ENCODE measurements around the gene CBX5.
"Not testable (repeated sequence)": the region's sequence is repeated elsewhere in the genome, so short reads cannot be mapped to it uniquely, and the experiment has no call there.

CBX5 gene

DNA sequence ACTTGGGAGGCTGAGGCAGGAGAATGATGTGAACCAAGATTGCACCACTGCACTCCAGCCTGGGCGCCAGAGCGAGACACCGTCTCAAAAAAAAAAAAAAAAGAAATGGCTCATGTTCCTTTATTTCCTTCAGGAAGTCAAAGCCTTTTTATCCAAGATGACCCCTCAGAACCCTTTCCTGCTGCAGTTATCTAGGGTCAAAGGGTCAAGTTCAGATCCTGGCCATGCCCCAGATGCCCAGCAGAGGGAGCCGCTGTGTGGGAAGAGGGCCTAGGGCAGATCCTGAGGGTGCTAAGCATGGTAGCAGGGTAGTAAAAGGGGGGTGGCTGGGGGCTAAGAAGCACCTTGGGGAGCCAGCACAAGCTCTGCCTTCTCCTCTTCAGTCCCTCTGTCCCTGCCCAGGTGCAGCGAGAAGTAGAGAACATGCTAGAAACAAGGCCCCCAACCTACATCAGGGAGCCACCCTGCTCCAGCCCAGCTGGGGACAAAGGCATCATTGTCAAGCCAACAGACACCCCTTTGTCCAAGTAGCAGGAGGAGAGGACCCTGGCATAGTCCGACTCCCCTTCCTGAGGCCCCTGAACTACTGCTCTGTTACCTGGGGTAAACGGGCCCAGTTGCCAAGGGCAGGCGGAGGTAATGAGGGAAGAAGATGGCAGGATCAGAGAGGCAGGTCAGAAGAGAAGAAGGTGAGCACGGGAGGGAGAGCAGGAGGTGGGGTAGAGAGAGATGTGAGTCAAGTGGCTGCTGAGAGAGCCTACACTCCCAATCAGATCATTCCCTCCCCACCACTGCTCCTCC lies 14.4 kb upstream of the CBX5 start:
- DNase-seq (ENCODE audit: low read depth, low spot score), result no peak

DNA sequence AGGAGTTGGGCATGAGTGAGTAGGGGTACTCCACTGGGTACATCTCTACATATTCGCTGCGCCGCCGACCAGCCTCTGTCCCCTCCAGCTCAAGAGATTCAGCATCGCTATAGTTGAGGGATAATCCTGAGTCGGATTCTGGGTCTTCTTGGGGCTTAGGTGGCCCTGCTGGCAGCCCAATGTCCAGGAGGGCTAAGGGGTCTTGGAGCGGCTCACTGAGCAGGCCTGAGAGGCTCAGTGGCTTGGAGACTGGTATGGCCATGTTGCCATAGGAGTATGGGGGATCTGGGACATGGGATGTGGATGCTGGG lies 13.0 kb upstream of the CBX5 start:
- DNase-seq (ENCODE audit: low read depth, low spot score), result no peak

DNA sequence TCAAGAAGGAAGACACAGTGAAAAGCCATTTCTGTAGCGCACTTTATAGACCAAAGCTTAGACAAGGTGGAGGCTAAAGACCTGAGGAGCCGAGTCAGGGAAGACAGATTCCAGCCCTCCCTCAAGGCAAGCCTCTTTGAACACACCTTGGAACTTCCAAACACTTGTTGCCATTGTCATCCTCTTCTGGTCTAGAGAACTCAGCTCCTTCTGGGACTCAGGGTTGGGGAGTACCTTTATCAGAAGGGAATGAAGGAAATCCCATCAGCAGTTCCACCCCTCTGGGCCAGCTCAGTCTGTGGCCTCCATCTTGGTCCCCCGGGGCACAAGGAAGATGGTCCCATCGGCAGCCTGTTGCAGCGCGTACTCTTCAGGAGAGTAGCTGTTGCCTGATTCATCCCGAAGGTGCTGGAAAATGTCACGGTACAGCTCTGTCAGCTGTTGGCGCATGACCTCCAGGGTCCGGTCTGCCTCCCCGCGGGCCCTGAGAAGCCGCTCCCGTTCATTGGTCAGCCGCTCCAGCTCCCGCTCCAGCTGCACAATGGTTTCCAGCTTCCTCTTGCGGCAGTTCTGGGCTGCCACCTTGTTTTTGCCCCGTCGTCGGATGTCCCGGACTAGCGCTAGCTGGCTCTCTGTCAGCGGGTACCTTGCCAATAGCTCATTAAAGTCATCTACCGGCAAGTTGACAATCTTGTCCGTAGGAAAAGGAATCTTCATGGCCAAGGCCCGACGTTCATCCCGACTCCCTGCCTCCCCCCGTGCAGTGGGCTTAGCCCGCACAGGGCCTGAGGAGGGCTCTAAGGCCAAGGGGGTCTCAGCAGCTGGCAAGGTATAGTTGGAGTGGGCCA lies 12.4 kb upstream of the CBX5 start:
- DNase-seq (ENCODE audit: low read depth, low spot score), result no peak

DNA sequence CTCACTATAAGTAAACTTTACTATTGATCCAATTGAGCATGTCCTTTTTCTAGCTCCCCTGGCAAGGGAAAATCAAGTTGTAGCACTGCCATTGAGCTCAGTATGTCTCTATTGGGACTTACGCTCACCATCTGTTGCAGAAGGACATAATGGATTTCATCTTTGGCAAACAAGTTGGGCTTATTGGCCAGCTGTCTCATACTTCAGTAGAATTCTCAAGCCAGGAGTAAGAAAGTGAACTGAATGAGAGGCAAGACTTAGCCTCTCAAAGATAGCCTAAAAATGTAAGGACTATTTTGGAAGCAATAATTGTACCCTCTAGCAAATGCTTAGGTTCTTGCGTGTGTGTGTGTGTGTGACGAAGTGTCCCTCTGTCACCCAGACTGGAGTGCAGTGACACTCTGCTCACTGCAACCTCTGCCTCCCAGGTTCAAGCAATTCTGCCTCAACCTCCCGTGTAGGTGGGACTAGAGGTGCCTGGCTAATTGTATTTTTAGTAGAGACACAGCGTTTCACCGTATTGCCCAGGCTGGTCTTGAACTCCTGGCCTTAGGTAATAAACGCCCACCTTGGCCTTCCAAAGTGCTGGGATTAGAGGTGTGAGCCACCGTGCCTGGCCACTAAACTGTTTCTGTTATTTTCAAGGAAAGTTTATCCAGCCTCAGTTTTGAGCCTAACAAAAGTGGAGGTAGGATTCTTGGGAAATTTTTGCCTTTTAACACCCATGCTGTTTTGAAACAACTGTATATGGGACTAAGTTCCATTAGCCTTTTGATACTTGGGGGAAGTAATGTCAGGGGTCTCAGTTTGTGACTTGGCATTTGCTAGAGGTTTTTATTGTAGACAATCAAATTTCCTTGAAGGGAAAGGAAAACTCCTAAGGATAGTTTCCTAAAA lies 7.6 kb upstream of the CBX5 start:
- DNase-seq (ENCODE audit: low read depth, low spot score), result no peak

DNA sequence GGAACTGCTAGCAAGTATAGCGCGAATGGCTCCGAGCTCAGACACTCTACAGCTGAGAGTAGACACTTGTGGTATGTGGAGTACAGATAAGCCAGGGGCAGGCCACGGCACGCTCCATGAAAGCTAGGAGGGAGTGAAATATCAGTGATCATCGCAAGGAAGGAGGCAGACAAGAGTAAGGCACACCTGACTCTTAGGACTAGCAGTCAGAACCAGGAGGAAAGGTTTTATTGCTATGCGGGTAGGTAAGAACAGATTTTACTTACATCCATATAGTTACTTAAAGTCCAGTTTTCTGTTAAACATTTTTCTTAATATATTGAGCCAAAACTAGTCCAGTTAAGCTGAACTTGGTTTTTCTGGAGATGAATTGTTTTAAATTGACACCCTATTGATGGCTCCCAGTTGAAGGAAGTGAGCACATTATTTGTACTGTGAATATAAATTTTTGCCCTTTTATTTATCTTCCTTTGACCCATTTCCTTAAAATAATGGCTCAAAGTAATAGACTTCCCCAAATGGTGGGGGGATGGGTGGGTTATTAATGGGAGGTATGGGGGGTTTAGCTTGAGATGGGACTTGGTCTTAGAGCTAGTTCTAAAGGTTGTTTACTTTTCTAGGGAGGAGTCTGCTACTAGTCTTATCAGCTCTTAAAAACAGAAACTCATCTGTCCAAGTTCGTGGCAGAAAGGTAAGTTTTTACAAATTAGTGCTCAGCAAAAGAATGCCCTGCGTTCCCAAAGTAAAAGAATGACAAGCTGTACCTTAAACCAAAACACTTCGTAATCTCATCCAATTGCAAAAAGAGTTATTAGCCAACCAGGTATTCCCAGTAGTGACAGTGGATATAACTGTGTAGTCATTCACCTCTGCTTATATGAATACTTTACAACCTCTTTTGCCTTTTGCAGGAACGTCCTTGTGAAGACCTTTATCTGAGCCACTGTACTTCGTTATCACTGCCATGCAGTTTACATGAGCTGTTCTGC lies 6.4 kb upstream of the CBX5 start:
- no peak for DNase-seq (ENCODE audit: low read depth, low spot score)

DNA sequence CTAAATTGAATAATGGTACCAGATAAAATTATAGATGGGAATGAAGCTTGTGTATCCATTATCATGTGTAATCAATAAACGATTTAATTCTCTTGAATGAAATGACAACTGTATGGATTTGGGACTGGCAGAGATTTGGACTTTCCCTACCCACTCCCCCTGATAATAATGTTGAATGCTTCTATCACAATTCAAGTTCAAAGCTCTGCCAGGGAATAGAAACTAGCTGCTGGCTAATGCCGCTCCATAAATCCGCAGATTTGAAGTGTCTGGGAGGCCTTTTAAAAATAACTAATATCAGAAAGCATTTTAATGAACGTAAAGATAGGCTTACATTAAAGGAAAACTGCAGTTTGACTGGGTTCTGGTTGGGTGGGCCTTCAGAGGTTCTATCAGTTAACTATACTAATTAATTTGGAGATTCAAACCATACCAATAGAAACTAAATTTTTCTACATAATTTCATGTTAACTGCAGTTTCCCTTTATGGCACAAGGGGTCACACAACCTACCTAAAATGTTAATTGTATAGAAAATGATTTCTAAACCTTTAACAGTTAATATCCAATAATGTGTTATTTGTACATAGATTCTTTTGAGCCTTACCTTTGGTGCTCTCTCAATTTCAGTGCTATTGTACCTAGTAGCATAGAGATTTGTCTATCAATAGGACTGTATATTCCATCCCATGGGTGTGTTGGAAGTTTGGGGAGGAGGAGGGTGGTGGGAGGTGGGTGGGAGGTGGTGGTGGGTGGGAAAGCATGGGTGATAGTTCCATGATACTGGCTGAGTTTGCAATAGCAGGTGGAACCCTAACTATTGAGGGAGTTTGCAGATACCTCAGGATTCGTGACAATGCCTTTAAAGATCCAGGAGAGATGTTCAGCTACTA lies 5.5 kb upstream of the CBX5 start:
- DNase-seq (ENCODE audit: low read depth, low spot score), result no peak

DNA sequence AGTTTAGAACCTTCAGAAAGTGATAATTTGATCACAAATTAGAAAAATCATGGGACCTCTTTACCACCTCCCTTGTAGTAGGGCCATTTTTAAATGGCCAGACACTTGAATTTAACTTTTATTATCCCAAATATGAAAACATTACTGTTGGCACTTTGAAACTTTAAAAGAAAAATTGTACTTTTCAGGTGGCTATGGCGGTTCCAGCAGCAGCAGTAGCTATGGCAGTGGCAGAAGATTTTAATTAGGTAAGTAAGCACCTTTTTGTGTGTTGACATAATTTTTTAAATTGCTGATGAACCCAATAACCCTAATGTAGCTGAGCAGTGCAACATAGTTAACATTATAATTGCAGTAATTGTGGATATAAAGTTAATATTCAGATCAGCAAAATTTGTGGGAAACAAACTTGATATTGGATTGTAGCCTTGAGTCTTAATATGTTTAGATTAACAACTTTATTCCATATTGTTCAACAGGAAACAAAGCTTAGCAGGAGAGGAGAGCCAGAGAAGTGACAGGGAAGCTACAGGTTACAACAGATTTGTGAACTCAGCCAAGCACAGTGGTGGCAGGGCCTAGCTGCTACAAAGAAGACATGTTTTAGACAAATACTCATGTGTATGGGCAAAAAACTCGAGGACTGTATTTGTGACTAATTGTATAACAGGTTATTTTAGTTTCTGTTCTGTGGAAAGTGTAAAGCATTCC lies 4.3 kb upstream of the CBX5 start:
- DNase-seq (ENCODE audit: low read depth, low spot score), result not testable (repeated sequence)

DNA sequence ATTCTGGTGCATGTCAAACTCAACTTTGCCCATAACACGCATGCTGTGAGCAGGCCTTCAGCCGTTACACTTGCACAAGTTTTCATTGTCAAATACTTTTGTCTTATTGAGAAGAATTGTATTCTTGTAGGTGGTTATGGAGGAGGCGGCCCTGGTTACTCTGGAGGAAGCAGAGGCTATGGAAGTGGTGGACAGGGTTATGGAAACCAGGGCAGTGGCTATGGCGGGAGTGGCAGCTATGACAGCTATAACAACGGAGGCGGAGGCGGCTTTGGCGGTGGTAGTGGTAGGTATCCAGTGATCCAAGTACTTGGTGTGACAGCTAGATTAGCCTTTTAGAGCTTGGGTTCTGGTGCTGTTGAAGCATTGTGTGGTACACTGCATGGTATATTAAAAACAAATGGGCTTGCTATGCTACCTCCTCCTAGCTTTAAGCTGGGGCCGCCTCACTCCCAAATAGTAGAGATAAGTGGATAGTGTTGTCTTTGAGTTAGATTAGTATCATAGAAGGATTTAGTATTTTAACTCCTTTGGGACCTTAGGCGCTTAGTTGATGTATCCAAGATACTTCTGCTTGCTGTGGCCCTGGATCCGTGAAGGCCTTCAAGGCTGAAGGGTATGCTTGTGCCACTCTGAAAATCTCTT lies 3.1 kb upstream of the CBX5 start:
- DNase-seq (ENCODE audit: low read depth, low spot score), result no peak

DNA sequence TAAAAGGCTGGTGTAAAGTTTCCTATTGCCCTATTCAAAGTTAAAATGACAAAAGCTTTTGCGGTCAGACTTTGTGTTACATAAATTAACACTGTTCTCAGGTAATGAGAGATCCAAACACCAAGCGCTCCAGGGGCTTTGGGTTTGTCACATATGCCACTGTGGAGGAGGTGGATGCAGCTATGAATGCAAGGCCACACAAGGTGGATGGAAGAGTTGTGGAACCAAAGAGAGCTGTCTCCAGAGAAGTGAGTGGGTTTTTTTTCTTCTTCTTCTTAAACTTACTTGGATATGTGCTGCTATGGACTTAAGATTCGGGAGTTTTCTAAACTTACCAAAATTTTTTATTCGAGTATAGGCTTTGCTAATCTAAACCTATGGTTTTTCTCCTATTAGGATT lies 1.8 kb upstream of the CBX5 start:
- not testable (repeated sequence) for DNase-seq (ENCODE audit: low read depth, low spot score)

DNA sequence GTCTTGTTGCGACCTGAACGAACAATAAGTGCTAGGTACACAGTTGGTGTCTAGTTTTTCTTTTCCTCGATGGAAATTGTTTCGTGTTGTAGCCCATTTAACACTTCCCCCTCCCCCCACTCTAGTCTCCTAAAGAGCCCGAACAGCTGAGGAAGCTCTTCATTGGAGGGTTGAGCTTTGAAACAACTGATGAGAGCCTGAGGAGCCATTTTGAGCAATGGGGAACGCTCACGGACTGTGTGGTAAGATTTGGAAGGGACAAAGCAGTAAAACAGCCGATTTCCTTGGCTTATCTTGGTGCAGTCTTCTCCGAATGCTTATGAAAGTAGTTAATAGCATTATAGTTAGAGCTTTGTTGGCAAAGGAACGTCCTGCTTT lies 1.3 kb upstream of the CBX5 start:
- not testable (repeated sequence) for DNase-seq (ENCODE audit: low read depth, low spot score)

DNA sequence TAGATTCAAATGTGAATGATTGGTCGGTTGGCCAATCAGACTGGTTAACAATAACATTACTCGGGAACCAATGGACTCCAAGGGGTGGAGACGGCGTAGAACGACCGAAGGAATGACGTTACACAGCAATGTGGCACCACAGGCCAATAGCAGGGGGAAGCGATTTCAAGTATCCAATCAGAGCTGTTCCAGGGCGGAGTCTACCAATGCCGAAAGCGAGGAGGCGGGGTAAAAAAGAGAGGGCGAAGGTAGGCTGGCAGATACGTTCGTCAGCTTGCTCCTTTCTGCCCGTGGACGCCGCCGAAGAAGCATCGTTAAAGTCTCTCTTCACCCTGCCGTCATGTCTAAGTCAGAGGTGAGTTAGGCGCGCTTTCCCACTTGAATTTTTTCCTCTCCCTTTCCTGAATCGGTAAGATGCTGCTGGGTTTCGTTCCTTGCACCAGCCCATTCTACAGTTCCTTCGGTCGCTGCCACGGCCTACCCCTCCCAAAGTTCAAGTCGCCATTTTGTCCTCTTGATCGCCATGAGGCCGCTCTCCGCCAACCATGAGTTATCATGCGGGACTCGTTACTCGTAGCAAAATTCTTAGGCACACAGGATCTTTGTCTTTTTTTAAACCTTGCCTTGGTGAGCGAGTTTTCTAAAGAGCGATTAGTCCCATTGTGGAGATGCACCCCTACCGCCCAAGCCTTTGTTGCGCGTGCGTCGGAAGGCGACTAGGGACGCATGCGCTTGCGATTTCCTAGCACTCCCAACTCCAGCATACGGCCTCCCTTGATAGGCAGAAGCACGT lies 742 bp upstream of the CBX5 start, which contains the start of gene HNRNPA1:
Gene HNRNPA1, plus strand, starts transcription at position 259 of the 793 bp plus-strand sequence. Its CDS starts 82 bp downstream, at position 341.
- peak; percentile 99 for DNase-seq (ENCODE audit: low read depth, low spot score)

DNA sequence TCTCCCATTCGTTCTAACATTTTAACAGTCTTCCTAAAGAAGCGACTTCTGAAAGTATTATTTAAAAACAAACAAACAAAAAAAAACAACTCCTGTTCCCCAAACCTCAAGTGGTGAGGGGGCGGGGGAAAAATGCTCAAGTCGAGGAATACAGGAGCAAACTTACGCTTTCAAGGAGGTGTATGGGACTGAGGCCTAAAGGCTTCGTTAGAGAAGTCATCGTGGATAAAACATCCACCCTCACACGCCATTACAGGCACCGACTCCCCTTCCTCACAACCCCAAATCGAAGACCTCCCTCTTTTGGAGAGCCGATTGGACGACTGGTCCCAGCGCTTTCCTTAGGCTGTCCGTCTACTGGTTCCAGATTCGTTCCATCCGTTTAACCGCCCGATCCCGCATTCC lies 693 bp downstream of the CBX5 start:
- no peak for DNase-seq (ENCODE audit: low read depth, low spot score)

DNA sequence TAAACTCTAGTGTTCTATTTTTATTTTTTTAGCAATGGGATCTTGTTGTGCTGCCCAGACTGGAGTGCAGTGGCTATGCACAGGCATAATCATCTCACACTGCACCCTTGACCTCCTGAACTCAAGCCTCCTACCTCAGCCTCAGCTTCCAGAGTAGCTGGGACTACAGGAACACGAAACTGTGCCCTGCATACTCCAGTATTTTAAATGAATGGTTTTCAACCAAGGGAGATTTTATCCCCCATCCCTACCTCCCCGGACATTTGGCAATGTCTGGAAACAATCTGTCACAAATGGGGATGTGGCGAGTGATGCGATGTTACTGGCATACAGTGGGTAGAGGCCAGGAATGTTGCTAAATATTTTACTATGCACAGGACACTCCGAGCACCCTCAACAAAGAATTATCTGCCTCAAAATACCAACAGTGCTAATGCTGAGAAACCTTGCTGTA lies 2.1 kb downstream of the CBX5 start:
- peak; percentile 54 for DNase-seq (ENCODE audit: low read depth, low spot score)

DNA sequence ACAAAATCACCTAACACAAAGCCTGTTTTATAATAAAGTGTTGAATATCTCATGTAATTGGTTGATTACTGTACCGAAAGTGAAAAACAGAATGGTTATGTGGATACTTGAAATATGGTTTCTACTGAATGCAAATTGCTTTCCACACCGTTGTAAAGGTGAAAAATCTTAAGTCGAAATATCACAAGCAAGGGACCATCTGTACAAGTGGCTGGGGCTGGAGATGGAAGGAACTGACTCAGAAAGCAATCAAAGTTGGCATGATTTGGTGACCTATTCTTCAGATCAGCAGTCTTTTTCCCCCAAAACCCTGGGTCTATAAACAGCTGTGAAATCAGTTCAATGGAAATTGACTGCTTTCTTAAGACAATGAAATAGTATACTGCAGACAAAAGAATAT lies 3.6 kb downstream of the CBX5 start:
- no peak for DNase-seq (ENCODE audit: low read depth, low spot score)

DNA sequence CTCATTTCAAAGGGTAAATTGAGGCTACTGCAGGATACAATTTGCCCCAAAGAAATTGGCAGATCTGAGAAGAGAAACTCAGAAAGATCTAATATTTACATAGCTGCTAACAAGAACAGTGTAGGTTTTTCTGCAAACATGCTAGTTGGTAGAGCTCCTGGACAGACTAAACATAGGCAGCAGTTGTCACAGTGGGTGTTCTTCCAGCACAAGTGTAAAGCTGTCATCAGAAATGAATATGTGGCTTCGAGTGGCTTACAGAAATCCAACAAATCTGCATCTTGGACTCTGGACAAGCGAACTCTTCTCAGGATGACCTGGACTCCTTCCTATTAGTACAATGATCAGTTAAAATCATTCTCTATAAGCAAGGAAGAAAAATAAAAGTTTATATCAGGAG lies 5.9 kb downstream of the CBX5 start:
- DNase-seq (ENCODE audit: low read depth, low spot score), result no peak

DNA sequence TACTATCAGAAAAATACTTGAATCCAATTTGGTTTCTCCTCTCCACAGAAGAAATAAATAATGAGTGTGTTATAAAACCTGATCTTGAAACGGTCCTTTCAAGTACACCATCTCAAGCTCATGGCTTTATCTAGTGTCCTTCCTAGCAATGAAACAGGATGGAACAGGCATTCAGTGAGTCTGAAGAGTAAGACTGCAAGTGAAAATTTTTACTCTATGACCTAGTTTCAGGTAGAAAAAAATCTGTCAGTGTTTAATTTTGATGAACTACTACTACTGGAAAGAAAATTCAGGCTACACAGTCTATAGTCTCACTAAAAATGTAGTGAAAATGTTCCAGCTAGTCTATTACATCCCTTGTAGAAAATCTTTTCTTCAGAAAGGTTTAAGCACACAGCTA lies 7.7 kb downstream of the CBX5 start:
- DNase-seq (ENCODE audit: low read depth, low spot score), result no peak

DNA sequence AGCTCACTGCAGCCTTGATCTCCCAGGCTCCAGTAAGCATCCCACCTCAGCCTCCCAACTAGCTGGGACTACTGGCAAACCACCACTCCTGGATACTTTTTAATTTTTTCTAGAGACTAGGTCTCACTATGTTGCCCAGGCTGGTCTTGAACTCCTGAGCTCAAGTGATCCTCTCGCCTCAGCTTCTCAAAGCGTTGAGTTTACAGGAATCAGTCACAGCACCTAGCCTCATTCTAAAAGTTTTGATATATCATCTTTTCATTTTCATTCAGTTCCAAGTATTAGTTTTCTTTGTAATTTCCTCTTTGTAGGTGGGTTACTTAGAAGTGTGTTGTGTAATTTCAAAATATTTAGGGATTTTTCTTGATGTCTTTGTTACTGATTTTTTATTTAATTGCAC lies 9.6 kb downstream of the CBX5 start:
- no peak for DNase-seq (ENCODE audit: low read depth, low spot score)

DNA sequence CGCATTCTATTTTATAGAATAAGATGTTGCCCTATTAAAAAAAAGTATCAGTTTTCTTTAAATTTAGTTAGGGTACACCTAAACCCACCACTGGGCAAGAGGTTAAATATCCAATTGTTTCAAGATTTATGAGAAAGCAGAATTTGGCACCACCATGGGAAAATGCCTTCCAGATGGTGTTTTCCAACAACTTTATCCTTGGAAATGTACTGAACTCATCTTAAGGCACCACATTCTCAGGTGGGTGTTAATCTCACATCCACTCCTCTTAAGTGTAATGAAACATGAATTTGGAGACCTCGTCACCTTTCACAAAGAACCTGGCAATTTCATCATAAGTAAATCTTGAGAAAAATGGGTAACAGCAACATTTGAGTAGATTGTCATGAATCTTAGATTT lies 13.1 kb downstream of the CBX5 start:
- no peak for DNase-seq (ENCODE audit: low read depth, low spot score)
